ENCODE data around the gene GDF2. TPM values are rescaled to one million over a fixed set of nuclear protein-coding genes. Genes with fewer than 3 reads are reported as not detected.

Gene GDF2
- total and polyA plus RNA-seq, 2 experiments from 2014 or later, result not detected

DNA sequence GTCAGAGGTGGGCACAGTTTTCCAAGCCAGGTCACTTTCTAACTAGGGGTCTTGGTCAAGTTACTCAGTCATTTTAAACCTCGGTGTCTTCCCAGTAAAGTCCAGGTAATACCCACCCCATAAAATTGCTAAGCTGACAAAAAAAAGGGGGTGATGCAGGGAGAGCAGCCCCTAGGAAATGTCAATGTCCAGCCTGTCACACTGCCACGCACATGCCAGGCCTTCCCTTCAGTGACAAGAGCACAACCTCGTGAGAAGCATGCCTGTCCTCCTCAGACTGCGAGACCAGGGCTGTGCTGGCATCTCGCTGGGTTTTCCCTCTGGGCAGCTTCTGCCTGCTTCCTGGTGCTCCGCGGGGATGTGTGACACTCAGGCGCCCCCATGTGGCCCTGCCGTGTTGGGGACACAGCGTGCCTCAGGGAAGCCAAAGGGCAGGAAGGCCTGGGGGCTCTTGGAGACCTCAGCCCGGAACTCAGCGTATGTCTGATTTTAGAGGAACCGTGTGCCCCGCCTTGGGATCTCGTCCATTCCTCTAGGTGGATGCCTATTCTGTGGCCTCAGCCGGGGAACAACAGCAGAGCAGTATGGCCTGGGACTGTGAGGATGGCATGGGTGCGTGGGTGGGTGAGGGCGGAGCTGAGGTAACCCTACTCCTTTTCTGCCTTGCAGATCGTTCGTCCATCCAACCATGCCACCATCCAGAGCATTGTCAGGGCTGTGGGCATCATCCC, 10.2 kb upstream of the GDF2 start:
- TF ChIP-seq POLR2AphosphoS5 (IDR thresholded peaks at IDR 0.05; ENCODE audit: low read depth), result no peak
- TF ChIP-seq, protein P1, sequence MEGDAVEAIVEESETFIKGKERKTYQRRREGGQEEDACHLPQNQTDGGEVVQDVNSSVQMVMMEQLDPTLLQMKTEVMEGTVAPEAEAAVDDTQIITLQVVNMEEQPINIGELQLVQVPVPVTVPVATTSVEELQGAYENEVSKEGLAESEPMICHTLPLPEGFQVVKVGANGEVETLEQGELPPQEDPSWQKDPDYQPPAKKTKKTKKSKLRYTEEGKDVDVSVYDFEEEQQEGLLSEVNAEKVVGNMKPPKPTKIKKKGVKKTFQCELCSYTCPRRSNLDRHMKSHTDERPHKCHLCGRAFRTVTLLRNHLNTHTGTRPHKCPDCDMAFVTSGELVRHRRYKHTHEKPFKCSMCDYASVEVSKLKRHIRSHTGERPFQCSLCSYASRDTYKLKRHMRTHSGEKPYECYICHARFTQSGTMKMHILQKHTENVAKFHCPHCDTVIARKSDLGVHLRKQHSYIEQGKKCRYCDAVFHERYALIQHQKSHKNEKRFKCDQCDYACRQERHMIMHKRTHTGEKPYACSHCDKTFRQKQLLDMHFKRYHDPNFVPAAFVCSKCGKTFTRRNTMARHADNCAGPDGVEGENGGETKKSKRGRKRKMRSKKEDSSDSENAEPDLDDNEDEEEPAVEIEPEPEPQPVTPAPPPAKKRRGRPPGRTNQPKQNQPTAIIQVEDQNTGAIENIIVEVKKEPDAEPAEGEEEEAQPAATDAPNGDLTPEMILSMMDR (conservative IDR thresholded peaks at IDR 0.05; ENCODE audit: low read depth in 2 of 2), result peak; percentile 79 to 97
- H3K79me2 ChIP-seq (replicated peaks; ENCODE audit: insufficient read depth), result no peaks in the 10 kb centered on the region
- peaks cover 15% of the 10 kb centered on the region; the same call in 2 of the 3 replicates for H3K4me1 Mint-ChIP-seq
- H3K9me2 ChIP-seq (ENCODE audit: insufficient read depth), result no peaks in the 10 kb centered on the region
- H3K27me3 Mint-ChIP-seq (ENCODE audit: insufficient read depth, low read depth, poor library complexity), result peaks cover 12% of the 10 kb centered on the region
- H3K36me3 ChIP-seq (ENCODE audit: insufficient read depth), result no peaks in the 10 kb centered on the region
- H3F3A ChIP-seq (replicated peaks; ENCODE audit: low read depth), result no peaks in the 10 kb centered on the region
- H3K27me3 ChIP-seq (ENCODE audit: insufficient read depth), result no peaks in the 10 kb centered on the region
- H3K4me3 ChIP-seq, result no peak overlapping the region
- no peaks in the 10 kb centered on the region for H3K4me1 ChIP-seq (ENCODE audit: insufficient read depth)
- H3K4me3 Mint-ChIP-seq, result no peak overlapping the region
- no peaks in the 10 kb centered on the region for H3K36me3 Mint-ChIP-seq (ENCODE audit: low read depth)
- no peak overlapping the region for H3K27ac Mint-ChIP-seq
- no peaks in the 10 kb centered on the region for H3K9me3 Mint-ChIP-seq
- peak; percentile 92 for ATAC-seq
- H3K27ac ChIP-seq (ENCODE audit: low read depth), result no peak overlapping the region
- H2AFZ ChIP-seq, result no peak overlapping the region; the same call in 1 of the 2 replicates
- no peaks in the 10 kb centered on the region for H4K20me1 ChIP-seq (replicated peaks; ENCODE audit: insufficient read depth)
- peak; percentile 91 for DNase-seq (ENCODE audit: low spot score)
- H3K4me2 ChIP-seq, result no peak overlapping the region

DNA sequence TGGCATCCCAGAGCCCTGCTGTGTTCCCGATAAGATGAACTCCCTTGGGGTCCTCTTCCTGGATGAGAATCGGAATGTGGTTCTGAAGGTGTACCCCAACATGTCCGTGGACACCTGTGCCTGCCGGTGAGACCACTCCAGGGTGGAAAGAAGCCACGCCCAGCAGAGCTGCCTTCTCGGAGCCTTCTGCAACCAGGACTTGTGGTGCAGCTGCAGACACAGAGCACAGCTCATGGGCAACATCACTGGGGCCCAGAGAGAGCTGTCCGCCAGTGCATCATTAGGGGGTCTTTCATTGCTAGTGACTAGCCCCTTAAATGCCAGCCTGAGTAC, 9.6 kb upstream of the GDF2 start:
- no peak for ATAC-seq
- no peaks in the 10 kb centered on the region for H3K9me3 Mint-ChIP-seq
- no peak for TF ChIP-seq JUNB (IDR thresholded peaks at IDR 0.05; ENCODE audit: unreplicated experiment)
- no peak for TF ChIP-seq EZH2 (IDR thresholded peaks at IDR 0.05; ENCODE audit: low read depth, unreplicated experiment)
- TF ChIP-seq POLR2AphosphoS5 (IDR thresholded peaks at IDR 0.05; ENCODE audit: low read depth), result no peak
- TF ChIP-seq CREB1 (CRISPR knock-in tag; IDR thresholded peaks at IDR 0.05; ENCODE audit: low read depth), result no peak
- TF ChIP-seq, protein P2, sequence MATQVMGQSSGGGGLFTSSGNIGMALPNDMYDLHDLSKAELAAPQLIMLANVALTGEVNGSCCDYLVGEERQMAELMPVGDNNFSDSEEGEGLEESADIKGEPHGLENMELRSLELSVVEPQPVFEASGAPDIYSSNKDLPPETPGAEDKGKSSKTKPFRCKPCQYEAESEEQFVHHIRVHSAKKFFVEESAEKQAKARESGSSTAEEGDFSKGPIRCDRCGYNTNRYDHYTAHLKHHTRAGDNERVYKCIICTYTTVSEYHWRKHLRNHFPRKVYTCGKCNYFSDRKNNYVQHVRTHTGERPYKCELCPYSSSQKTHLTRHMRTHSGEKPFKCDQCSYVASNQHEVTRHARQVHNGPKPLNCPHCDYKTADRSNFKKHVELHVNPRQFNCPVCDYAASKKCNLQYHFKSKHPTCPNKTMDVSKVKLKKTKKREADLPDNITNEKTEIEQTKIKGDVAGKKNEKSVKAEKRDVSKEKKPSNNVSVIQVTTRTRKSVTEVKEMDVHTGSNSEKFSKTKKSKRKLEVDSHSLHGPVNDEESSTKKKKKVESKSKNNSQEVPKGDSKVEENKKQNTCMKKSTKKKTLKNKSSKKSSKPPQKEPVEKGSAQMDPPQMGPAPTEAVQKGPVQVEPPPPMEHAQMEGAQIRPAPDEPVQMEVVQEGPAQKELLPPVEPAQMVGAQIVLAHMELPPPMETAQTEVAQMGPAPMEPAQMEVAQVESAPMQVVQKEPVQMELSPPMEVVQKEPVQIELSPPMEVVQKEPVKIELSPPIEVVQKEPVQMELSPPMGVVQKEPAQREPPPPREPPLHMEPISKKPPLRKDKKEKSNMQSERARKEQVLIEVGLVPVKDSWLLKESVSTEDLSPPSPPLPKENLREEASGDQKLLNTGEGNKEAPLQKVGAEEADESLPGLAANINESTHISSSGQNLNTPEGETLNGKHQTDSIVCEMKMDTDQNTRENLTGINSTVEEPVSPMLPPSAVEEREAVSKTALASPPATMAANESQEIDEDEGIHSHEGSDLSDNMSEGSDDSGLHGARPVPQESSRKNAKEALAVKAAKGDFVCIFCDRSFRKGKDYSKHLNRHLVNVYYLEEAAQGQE (IDR thresholded peaks at IDR 0.05; ENCODE audit: unreplicated experiment), result no peak
- TF ChIP-seq ZNF114 (CRISPR knock-in tag; IDR thresholded peaks at IDR 0.05), result no peak
- no peak for TF ChIP-seq EZH2phosphoT487 (IDR thresholded peaks at IDR 0.05; ENCODE audit: unreplicated experiment)
- TF ChIP-seq ZNF331 (CRISPR knock-in tag; IDR thresholded peaks at IDR 0.05; ENCODE audit: low read depth), result no peak
- TF ChIP-seq, protein P3, sequence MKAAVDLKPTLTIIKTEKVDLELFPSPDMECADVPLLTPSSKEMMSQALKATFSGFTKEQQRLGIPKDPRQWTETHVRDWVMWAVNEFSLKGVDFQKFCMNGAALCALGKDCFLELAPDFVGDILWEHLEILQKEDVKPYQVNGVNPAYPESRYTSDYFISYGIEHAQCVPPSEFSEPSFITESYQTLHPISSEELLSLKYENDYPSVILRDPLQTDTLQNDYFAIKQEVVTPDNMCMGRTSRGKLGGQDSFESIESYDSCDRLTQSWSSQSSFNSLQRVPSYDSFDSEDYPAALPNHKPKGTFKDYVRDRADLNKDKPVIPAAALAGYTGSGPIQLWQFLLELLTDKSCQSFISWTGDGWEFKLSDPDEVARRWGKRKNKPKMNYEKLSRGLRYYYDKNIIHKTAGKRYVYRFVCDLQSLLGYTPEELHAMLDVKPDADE (IDR thresholded peaks at IDR 0.05), result no peak

More for the DNA sequence above, 9.6 kb upstream of the GDF2 start:
- Mint-ChIP-seq H3K36me3 (ENCODE audit: low read depth) (no peaks in the 10 kb centered on the region), H3K4me3 (no peak overlapping the region), H3K4me1 (peaks cover 14% of the 10 kb centered on the region; the same call in 2 of the 3 replicates), H3K27ac (no peak overlapping the region), H3K27me3 (ENCODE audit: insufficient read depth, low read depth, poor library complexity) (peaks cover 15% of the 10 kb centered on the region)
- no peaks in the 10 kb centered on the region for H3K27me3 ChIP-seq (ENCODE audit: insufficient read depth)
- H2AFZ ChIP-seq, result no peak overlapping the region; the same call in 1 of the 2 replicates
- H3K27ac ChIP-seq (ENCODE audit: low read depth), result no peak overlapping the region
- no peak overlapping the region for H3K4me3 ChIP-seq
- no peaks in the 10 kb centered on the region for H3F3A ChIP-seq (replicated peaks; ENCODE audit: low read depth)
- no peak for DNase-seq (ENCODE audit: low spot score)
- H4K20me1 ChIP-seq (replicated peaks; ENCODE audit: insufficient read depth), result no peaks in the 10 kb centered on the region
- H3K36me3 ChIP-seq (ENCODE audit: insufficient read depth), result no peaks in the 10 kb centered on the region
- no peaks in the 10 kb centered on the region for H3K79me2 ChIP-seq (replicated peaks; ENCODE audit: insufficient read depth)
- H3K9me2 ChIP-seq (ENCODE audit: insufficient read depth), result no peaks in the 10 kb centered on the region
- H3K4me2 ChIP-seq, result no peak overlapping the region
- H3K4me1 ChIP-seq (ENCODE audit: insufficient read depth), result no peaks in the 10 kb centered on the region

Data from GM23338 (cell line).